Measurements from ENCODE around the gene KANK3.

The KANK3 gene

DNA sequence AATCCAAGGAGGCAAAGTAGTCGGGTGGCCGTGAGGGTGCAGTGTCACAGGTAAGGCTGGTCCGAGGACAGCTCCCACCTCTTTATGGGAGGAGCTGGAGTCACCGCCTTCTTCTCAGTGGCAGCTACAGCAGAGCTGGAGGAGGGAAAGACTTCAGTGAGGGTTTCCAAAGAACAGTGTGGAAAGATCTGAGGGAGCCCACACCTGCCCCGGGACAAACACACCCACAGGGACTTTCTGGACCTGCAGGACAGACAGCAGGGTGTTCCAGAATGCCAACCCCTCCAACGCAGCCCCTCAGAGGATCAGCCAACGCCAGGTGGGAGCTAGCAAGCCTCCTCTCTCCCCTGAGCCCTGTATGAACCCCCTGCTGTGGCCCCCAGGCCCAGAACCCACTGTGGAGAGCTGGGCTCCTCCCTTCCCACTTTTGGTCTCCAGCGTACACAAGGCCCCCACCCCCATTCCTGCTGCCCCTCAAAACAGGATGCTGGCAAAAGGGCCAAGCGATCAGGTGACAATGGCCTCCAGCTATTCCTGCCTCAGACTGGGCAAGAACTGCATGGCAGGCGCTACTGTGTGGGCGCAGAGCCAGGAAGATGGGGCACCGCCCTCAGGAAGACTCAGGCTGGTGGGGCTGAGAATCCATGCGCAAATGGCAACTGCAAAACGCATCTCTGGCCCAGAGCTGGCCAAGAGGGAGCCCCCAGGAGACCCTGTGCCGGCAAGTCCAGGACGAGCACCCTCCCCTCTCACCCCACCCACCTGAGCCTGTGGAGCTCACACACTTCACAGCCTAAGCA, 31.4 kb downstream of the KANK3 start:
- no peak for FAIRE-seq
- no peak for TF ChIP-seq TAF1 (IDR thresholded peaks at IDR 0.05; ENCODE audit: low read depth, low read length)
- TF ChIP-seq POU2F2 (IDR thresholded peaks at IDR 0.05; ENCODE audit: low read depth, low read length), result no peak
- no peak for TF ChIP-seq SPI1 (IDR thresholded peaks at IDR 0.05; ENCODE audit: low read depth, low read length)
- TF ChIP-seq POLR2AphosphoS5 (IDR thresholded peaks at IDR 0.05; ENCODE audit: low read depth, low read length), result no peak
- TF ChIP-seq POLR2A (IDR thresholded peaks at IDR 0.05; ENCODE audit: low read depth, low read length), result no peak
- no peak for TF ChIP-seq PAX5 (IDR thresholded peaks at IDR 0.05; ENCODE audit: insufficient read depth, low read length, severe bottlenecking)
- no peak for DNase-seq (ENCODE audit: insufficient read length, low spot score)

- DNase-seq (ENCODE audit: insufficient read length, low spot score), result no peak
Measured at GRCh38 chr19:8310342-8311055, 32.6 kb downstream of the KANK3 start.

DNA sequence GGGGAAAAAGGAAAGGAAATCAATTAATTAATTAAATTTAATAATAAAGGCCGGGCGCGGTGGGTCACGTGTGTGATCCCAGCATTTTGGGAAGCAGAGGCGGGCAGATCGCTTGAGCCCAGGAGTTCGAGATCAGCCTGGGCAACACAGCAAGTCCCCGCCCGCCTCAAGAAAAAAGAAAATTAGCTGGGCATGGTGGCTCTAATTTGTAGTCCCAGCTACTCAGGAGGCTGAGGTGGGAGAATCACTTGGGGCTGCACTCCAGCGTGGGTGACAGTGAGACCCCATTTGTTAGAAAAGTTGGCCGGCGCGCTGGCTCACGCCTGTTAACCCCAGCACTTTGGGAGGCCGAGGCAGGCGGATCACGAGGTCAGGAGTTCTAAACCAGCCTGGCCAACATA, 34.2 kb downstream of the KANK3 start:
- FAIRE-seq (no peak), DNase-seq (ENCODE audit: insufficient read length, low spot score) (no peak)
- TF ChIP-seq POU2F2 (IDR thresholded peaks at IDR 0.05; ENCODE audit: low read depth, low read length), result no peak
- TF ChIP-seq POLR2A (IDR thresholded peaks at IDR 0.05; ENCODE audit: low read depth, low read length), result no peak
- no peak for TF ChIP-seq PAX5 (IDR thresholded peaks at IDR 0.05; ENCODE audit: insufficient read depth, low read length, severe bottlenecking)
- TF ChIP-seq POLR2AphosphoS5 (IDR thresholded peaks at IDR 0.05; ENCODE audit: low read depth, low read length), result no peak
- no peak for TF ChIP-seq TAF1 (IDR thresholded peaks at IDR 0.05; ENCODE audit: low read depth, low read length)
- no peak for TF ChIP-seq SPI1 (IDR thresholded peaks at IDR 0.05; ENCODE audit: low read depth, low read length)

More at GRCh38 chr19:8310342-8311055, 32.6 kb downstream of the KANK3 start:
- TF ChIP-seq POU2F2 (IDR thresholded peaks at IDR 0.05; ENCODE audit: low read depth, low read length) (no peak), SPI1 (IDR thresholded peaks at IDR 0.05; ENCODE audit: low read depth, low read length) (peak; percentile 51; the same call in 1 of the 2 replicates), TAF1 (IDR thresholded peaks at IDR 0.05; ENCODE audit: low read depth, low read length) (no peak)
- no peak for FAIRE-seq

DNA sequence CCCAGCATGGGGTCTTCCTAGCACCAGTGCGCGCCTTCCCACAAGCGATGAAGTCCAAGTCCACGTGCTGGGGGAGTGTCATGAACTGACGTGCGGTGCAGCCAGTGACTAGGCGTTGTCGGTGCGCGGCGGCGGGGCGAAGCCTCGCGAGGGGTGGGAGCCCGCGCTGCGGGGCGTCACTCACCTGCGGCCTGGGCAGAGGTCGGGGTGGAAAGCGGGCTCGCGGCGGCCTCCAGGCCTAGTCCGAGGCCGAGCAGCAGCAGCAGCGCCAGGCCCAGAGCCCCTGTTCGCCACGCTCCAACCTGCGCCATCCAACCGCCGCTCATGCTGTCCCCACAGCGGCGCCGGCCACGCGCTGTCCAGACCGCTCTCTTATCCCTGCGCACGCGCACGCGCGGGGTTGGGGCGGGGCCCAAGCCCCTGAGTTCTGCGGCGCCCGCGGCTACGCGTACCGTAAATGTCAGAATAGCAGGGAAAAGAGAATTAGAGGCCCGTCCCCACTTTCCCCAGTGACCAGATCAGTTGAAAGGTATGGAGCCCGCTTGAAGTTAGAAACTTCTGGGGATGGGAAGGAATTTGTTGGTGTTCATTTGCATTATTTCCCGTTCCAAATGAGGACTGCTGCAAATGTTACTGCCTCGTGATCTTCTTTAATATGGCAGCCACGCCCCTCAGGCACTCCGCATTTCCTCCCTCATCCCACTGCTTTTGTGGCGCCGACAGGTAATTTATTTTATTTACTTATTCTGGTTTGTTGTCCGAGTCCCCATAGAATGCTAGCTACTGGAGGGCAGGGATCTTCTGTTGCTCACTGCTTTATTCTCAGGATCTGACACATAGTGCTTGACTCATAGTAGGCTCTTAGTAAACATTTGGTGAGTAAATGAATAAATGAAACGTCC, 34.8 kb downstream of the KANK3 start, which contains the start of gene CD320:
Gene CD320, minus strand, starts transcription at position 394 of the 902 bp plus-strand sequence. Its CDS starts 68 bp downstream, at position 326.
- DNase-seq (ENCODE audit: insufficient read length, low spot score), result peak; percentile 97
- peak; percentile 98 for FAIRE-seq
- TF ChIP-seq POU2F2 (IDR thresholded peaks at IDR 0.05; ENCODE audit: low read depth, low read length) (0 out of 2 replicates have a peak, but pooled peaks have one; percentile 24), SPI1 (IDR thresholded peaks at IDR 0.05; ENCODE audit: low read depth, low read length) (no peak), PAX5 (IDR thresholded peaks at IDR 0.05; ENCODE audit: insufficient read depth, low read length, severe bottlenecking) (no peak), POLR2AphosphoS5 (IDR thresholded peaks at IDR 0.05; ENCODE audit: low read depth, low read length) (peak; percentile 90), POLR2A (IDR thresholded peaks at IDR 0.05; ENCODE audit: low read depth, low read length) (peak; percentile 93), TAF1 (IDR thresholded peaks at IDR 0.05; ENCODE audit: low read depth, low read length) (peak; percentile 61; the same call in 1 of the 2 replicates)

- FAIRE-seq (no peak), DNase-seq (ENCODE audit: insufficient read length, low spot score) (no peak)
- no peak for TF ChIP-seq TAF1 (IDR thresholded peaks at IDR 0.05; ENCODE audit: low read depth, low read length)
- TF ChIP-seq POU2F2 (IDR thresholded peaks at IDR 0.05; ENCODE audit: low read depth, low read length), result no peak
- TF ChIP-seq POLR2AphosphoS5 (IDR thresholded peaks at IDR 0.05; ENCODE audit: low read depth, low read length), result no peak
- TF ChIP-seq POLR2A (IDR thresholded peaks at IDR 0.05; ENCODE audit: low read depth, low read length), result no peak
- no peak for TF ChIP-seq SPI1 (IDR thresholded peaks at IDR 0.05; ENCODE audit: low read depth, low read length)
- no peak for TF ChIP-seq PAX5 (IDR thresholded peaks at IDR 0.05; ENCODE audit: insufficient read depth, low read length, severe bottlenecking)
Measured at GRCh38 chr19:8307400-8307964, 35.6 kb downstream of the KANK3 start.

DNA sequence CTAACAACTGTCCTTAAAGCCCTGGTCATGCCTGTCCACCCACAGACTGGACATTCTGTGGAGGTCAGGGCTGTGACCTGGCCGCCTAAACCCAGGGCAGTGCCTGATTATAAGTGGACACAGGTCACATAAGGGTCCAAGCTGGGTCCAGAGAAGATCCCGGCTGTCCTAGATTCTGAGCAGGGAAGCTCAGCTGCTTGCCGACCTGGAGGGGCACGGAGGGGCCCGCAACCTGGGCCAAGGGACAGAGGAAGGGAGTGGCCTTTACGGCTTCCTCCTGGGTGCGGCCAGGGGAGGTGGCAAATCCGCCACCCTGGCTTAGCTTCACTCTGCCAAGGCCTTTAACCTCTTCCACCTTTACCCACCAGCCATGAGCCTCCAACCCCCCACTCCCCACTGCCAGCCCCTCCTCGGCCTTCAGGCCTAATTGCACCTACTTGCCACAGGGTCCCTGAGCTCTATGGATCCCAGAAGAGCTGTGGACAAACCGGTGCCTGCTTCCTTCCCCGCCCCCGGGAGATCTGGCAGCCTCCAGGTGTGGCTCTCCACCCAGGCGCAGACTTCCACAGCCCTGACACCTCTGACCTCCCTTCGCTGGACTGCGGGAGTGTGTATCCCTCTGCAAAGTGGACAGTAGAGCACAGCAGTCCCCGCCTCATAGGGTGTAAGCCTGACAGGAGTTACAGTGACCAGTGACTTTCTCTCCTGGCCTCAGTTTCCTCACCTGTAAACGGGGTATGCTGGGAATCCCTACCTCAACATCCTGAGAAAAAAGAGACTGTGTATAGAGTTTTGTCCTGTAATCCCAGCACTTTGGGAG, 36.6 kb downstream of the KANK3 start:
- TF ChIP-seq SPI1 (IDR thresholded peaks at IDR 0.05; ENCODE audit: low read depth, low read length) (no peak), PAX5 (IDR thresholded peaks at IDR 0.05; ENCODE audit: insufficient read depth, low read length, severe bottlenecking) (no peak), TAF1 (IDR thresholded peaks at IDR 0.05; ENCODE audit: low read depth, low read length) (no peak), POU2F2 (IDR thresholded peaks at IDR 0.05; ENCODE audit: low read depth, low read length) (no peak), POLR2AphosphoS5 (IDR thresholded peaks at IDR 0.05; ENCODE audit: low read depth, low read length) (no peak), POLR2A (IDR thresholded peaks at IDR 0.05; ENCODE audit: low read depth, low read length) (no peak)
- FAIRE-seq (no peak), DNase-seq (ENCODE audit: insufficient read length, low spot score) (no peak)

DNA sequence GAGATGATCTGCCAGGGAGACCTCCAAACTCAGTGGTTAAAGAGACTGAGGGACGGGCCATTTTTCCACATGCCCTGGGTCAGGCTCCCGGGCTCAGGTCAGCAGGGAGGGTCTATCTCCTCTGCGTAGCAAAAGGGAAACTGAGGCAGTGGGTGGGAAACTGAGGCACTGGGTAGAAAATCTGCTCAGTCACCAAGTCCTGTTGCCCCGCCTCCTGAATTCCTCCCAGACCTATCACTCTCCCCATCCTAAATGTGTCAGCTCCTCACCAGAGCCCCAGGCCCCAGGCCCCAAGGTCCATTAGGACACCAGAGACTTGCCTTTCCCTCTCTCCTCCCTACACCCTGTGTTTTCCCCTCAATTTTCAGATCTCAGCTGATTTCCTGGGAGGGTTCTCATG, 37.3 kb downstream of the KANK3 start:
- DNase-seq (ENCODE audit: insufficient read length, low spot score) (no peak), FAIRE-seq (no peak)
- TF ChIP-seq TAF1 (IDR thresholded peaks at IDR 0.05; ENCODE audit: low read depth, low read length) (no peak), POLR2AphosphoS5 (IDR thresholded peaks at IDR 0.05; ENCODE audit: low read depth, low read length) (no peak), POU2F2 (IDR thresholded peaks at IDR 0.05; ENCODE audit: low read depth, low read length) (no peak), SPI1 (IDR thresholded peaks at IDR 0.05; ENCODE audit: low read depth, low read length) (no peak), PAX5 (IDR thresholded peaks at IDR 0.05; ENCODE audit: insufficient read depth, low read length, severe bottlenecking) (no peak), POLR2A (IDR thresholded peaks at IDR 0.05; ENCODE audit: low read depth, low read length) (no peak)

Measured in GM12891 (cell line).